ENCODE data around the gene IRAK2. TPM values are rescaled to one million over a fixed set of nuclear protein-coding genes. Genes with fewer than 3 reads are reported as not detected.

Gene IRAK2
- polyA plus RNA-seq, 1 donor, result 0.86 TPM

DNA sequence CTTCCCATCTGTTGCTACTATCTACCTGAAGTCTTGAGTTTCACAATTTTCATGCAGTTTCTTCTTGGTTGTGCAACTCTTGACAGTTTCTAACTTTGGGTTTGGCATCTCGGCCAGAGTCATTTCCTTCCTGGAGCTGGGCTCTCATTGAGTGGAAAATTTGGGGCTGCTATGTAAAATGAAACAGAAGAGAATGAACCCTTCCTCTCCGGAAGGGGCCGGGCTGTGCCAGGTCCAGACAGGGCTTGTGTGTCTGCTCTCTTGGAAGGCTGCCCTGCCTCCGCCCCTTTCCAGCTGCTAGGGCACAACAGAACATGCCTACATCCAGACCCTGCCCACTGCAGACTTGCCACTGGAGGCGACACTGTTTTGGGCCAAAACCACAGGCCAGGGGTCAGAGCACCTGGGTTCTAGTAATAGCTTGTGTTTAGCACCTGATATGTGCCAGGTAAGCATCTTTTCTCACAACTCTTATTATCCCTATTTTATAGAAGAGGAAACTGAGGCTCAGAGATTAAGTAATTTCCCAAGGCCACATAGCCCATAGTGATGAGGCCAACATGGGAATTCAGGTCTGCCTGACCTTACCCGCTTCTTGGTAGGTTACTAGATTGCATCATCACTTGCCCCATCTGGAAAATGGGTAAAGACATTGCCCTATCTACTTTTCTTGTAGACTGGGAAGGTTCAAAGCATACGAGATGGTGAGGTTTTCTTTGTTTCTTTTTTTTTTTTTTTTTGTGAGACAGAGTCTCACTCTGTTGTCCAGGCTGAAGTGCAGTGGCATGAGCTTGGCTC lies 25.0 kb downstream of the IRAK2 start:
- peak; percentile 79 for DNase-seq

- DNase-seq, result no peak
Measured at GRCh38 chr3:10192953-10193691, 28.4 kb downstream of the IRAK2 start.

GRCh38 chr3:10193692-10194327 lies 29.1 kb downstream of the IRAK2 start:
- no peak for DNase-seq

- DNase-seq, result no peak
Measured at GRCh38 chr3:10194328-10195071, 29.8 kb downstream of the IRAK2 start.

DNA sequence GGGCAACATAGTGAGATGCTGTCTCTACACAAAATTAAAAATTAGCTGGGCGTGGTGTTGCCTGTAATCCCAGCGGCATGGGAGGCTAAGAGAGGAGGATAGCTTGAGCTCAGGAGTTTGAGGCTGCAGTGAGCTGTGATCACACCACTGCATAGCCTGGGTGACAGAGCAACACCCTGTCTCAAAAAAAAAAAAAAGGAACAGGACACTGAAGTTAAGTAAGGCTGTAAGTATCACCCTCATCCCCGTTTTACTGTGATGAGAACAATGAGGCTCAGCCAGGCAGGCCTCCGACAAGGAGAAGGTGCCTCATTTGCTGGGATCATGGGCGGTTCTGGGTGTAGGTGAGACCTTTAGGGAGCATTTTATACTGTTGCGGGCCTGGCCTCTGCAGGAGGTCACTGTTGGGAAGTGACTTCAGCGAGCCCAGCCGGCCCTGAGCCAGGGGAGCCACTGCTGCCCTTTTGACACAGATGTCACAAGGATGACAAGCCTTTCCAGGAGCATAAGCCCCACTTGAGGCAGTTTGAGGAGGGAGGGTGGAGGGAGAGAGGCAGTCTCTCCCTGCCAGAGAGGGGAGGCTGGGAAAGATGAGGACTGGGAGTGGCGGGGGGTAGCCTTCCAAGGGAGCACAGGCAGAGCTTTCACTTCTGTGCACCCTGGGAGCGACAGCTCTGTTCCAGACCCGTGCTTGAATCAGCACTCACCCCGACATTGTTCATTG lies 30.8 kb downstream of the IRAK2 start:
- DNase-seq, result no peak

DNA sequence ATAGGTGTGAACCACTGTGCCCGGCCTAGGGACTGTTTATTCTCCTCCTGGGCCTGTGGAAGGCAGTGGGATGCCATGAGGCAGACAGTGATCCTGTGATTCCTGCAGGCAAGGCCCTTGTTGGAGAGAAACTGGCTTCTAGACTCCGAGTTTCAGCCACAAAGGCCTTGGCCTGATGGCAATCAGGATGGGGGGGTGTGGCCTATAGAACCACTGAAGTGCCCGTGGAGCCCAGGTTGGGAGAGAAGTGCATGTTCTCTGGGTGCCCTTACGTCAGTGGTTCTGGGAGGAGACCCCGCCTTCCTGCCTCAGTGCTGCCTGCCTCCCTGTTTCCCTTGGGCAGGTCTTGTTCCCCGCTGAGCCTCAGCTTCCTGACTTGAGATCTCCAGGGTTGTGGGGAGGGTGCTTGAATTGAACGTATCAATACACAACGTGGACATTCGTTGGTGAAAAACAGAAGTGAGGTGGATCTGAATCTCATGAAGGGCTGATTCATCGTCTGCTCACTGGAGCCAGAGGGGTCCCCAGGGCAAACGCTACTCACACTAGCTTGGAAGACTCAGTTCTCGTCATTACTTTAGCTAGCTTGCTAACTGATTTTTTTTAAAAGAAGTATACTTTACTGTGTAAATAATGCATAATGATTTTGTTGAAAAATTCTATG lies 31.8 kb downstream of the IRAK2 start:
- no peak for DNase-seq

DNA sequence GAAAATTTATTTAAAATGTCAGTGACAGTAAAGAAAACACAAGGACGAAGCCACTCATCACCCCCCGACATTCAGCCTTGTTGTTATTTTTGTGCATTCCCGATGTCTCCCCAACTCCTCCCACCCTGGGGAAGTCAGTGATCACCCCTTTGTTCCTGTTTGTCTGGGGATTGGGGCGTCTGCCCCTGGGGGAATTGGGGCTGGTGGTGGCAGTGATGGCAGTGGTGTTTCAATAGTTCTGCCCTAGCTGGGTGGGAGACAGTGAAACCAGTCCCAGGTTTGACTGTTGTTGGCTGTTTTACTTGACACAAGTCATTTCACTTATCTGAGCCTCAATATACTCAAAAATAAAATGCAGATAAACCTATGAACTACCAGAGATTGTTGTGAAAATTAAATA lies 33.5 kb downstream of the IRAK2 start:
- no peak for DNase-seq

GRCh38 chr3:10198761-10199649 lies 34.3 kb downstream of the IRAK2 start:
- no peak for DNase-seq

- no peak for DNase-seq
Measured at GRCh38 chr3:10204921-10205320, 40.2 kb downstream of the IRAK2 start.

DNA sequence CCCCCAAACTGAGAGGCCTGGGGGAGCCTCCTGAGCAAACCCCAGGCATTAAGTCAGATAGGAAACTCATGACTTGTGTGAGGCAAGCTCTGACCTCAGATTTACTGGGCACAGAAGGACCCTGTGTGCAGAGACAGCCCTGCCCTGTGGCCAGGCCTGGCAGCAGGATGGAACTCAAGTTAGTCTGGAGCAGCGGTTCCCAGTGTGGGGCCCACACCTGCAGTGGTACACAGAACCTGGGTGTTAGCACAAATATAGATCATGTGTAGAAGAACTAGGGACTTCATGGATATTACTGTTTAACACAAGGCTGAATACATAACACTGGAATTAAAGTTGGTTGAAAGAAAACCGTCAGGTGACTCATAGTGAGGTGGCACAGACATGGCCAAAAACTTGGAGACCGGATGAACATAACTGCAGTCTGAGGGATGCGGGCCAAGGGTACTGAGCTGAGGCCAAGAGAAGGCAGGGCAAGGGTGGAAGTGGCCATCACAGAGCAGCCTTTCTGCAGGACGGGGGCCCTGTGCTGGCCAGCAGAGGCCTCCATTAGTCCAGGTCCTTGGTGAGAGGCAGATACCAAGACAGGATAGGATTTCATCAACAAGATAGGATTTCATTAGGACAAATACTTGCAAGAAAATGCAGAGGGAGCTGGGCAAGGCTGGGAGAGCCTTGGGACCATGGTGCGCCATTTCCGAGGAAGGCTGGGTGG lies 40.9 kb downstream of the IRAK2 start:
- no peak for DNase-seq

GRCh38 chr3:10206166-10206511 lies 41.4 kb downstream of the IRAK2 start:
- no peak for DNase-seq

DNA sequence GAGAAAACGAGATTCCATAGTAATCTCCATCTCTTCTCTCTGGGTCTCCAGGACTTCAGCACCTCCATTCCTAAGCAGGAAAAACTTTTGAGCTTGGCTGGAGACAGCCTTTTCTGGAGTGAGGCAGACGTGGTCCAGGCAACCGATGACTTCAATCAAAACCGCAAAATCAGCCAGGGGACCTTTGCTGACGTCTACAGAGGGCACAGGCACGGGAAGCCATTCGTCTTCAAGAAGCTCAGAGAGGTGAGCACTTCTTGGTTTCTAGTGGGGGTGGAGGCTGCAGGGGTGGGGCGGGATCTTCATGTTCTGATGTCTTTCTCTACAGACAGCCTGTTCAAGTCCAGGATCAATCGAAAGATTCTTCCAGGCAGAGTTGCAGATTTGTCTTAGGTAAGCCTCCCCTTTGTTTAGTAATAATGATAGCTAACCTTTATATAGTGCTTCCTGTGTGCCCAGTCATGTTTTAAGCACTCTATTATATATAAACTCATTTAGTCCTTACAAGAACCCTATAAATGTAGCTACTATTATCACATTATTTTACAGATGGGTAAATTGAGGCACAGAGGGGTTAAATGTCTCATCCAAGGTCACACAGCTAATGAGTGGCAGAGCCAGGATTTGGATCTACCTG lies 48.6 kb downstream of the IRAK2 start:
- no peak for DNase-seq

DNA sequence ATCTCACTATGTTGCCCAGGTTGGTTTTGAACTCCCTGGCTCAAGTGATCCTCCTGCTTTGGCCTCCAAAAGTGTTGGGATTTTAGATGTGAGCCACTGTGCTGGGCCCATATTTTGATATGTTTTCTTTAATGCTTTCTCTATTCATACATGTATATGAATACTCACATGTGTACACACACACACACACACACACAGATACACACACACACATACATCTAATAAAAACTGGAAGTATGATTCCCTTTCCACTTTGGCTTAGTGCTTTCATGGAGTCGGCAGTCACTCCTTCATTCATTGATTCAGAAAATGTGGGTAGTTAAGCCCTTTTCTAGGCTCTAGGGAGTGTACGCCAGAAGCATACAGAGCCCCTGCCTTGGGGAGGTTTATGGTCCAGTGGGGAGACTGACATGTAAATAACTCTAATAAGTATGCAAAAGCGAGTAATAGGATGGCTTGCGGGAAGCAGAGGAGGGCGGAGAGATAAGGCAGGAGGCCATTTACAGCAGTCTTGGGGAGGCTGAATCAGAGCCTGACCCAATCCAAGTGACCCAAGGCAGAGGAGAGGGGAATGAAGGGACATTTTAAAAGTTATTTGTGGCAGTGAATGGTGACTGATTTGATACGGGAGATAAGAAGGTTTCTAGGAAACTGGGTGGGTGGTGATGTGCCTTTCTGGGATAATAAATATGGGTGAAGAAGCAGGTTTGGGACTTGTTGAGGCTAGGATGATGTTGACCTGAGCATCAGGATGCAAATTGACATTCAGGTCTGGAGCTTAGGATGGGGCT lies 51.1 kb downstream of the IRAK2 start:
- DNase-seq, result no peak

DNA sequence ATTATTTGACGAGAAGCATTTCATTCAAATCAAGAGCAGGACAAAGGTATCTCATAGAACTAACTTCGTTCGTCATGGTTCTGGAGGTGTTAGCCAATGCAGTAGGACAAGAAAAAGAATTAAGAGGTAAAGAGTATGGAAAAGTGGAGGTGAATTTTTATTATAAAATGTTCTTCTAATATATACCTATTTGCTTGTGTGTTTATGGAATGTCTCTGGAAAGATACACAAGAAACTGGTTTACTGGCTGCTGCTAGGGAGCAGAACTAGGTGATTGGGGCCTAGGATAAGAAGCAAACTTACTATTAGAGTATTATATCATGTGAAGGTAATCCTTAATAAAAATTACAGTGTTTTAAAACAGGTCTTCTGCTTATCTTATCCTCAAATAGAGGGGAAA lies 52.6 kb downstream of the IRAK2 start:
- no peak for DNase-seq

DNA sequence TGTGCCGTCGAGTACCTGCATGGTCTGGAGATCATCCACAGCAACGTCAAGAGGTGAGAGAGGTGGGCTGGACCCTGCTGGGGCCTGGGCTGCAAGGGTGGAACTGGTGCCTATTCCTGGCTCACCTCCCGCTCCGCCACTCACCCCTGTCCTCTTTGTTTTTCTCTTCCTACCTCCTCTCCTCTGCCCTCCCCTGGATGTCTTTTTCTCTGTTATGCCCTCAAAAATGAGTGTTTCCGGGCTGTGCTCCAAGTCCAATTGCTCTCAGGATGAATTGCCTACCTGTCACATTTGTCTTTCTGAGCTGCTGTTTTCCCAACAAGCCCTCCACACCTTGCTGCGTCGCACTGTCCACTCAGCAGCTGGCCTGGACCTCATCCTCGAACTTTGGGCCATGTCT lies 55.0 kb downstream of the IRAK2 start:
- DNase-seq, result no peak

DNA sequence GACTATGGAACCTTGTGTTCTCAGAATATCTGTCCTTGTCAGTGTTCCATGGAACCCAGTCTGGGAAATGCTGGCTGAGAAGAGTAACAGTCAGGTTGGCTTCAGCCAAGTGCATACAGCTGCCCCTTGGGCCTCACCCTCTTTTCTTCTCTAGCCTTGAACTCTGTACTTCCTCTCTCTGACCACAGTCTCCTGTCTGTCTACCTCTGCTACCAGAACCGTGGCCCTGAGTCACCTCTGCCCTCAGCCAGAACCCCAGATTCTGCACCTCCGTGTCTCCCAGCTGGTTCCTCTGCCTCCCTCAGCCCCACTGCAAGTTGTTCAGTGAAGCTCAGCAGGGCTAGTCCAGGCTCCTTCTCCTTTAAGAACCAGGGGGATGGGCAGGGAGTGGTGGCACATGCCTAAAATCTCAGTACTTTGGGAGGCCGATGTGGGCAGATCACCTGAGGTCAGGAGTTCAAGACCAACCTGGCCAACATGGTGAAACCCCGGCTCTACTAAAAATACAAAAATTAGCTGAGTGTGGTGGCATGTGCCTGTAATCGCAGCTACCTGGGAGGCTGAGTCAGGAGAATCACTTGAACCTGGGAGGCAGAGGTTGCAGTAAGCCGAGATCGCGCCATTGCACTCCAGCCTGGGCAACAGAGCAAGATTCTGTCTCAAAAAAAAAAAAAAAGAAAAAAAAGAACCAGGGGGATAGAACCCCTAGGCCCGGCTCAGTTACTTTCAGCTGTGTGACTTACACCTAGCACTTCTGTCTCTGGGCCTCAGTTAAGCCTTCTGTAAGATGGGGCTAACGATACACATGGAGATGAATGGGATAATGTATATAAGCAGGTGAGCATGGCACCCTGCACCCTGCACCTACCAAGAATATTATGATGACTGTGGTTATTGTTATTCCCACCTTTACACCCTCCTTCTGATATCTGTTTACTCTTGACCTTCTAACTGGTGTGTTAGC lies 59.2 kb downstream of the IRAK2 start:
- DNase-seq, result no peak
